HepG2 (cell line): ENCODE data around the gene ESPN. TPM values are rescaled to one million over a fixed set of nuclear protein-coding genes. Genes with fewer than 3 reads are reported as not detected.

Experiments used
- ATAC-seq: fragments of 200-7000 bp; cut with Tn5 transposase; 3 replicates; pipeline ENCODE4 v1.9.1; 2020; ENCODE audit warnings: mild to moderate bottlenecking, moderate library complexity
- BruUV-seq: library from RNA; stranded (reverse); fragments of 400-500 nt; replicated peaks from 2 replicates; lab custom pipeline; 2021; lab: Mats Ljungman, UMichigan
- CTCF ChIA-PET: fragments of 300-600 bp; formaldehyde crosslinking; extraction: SDS; loops from one replicate; lab custom pipeline; 2021; ENCODE audit warnings: low total read pairs, inconsistent platforms, low intra/inter-chr PET ratio; lab: Yijun Ruan, JAX
- POLR2A ChIA-PET: fragments of 350-600 bp; sonication (Branson Sonifier 250); formaldehyde crosslinking; loops from one replicate; lab custom pipeline; 2020; ENCODE audit warnings: antibody characterized with exemption, inconsistent platforms; lab: Yijun Ruan, JAX
- DNase-seq: peaks from one replicate; pipeline ENCODE4 v3.0.0-alpha.2; 2015; ENCODE audit warnings: low spot score
- FAIRE-seq: peaks from 3 replicates; lab custom pipeline; 2011; peaks lifted over from hg19 to GRCh38; lab: Jason Lieb, UNC
- H2AFZ ChIP-seq: one replicate; pipeline ENCODE4 v1.6.1; 2011; ENCODE audit warnings: low read length, inconsistent platforms
- H3K27ac ChIP-seq: fragments of 300-600 bp; 3 replicates; pipeline ENCODE4 v1.8.0; 2011; ENCODE audit warnings: mixed run types, mild to moderate bottlenecking, mixed read lengths, low read length, inconsistent platforms; ENCODE audit not compliant: insufficient read depth; ENCODE audit errors: extremely low read length
- H3K27me3 ChIP-seq, 2 experiments: fragments of 200-600 bp in 1 of 2; 2 replicates in 1 of 2; 3 replicates in 1 of 2; pipeline versions ENCODE4 v1.6.0 to v1.8.0; 2011; ENCODE audit warnings: low read length in 2 of 2, mild to moderate bottlenecking in 2 of 2, moderate library complexity in 2 of 2, inconsistent platforms in 1 of 2; ENCODE audit not compliant: insufficient read depth in 2 of 2, control insufficient read depth in 1 of 2
- H3K36me3 ChIP-seq, 2 experiments: fragments of 200-600 bp in 1 of 2; replicated peaks in 1 of 2; 2 replicates in 1 of 2; 3 replicates in 1 of 2; pipeline versions ENCODE4 v1.5.1 to v1.8.0; 2011; ENCODE audit warnings: low read length in 2 of 2, inconsistent platforms in 1 of 2; ENCODE audit not compliant: insufficient read depth in 2 of 2, control insufficient read depth in 1 of 2
- H3K4me1 ChIP-seq: 2 replicates; pipeline ENCODE4 v1.5.1; 2012; ENCODE audit warnings: low read length, inconsistent platforms; ENCODE audit not compliant: insufficient read depth
- H3K4me2 ChIP-seq: 2 replicates; pipeline ENCODE4 v1.6.0; 2011; ENCODE audit warnings: low read depth, low read length, inconsistent platforms
- H3K4me3 ChIP-seq, 3 experiments: fragments of 200-600 bp in 1 of 3; sonication (generic), shearing (Covaris generic) in 1 of 3; replicated peaks in 1 of 3; 2 replicates each; pipeline ENCODE4 v1.5.1; 2011 to 2016; ENCODE audit warnings: low read length in 3 of 3, inconsistent platforms in 2 of 3, low read depth in 2 of 3, mild to moderate bottlenecking in 2 of 3, control low read depth in 1 of 3, mixed read lengths in 1 of 3; ENCODE audit not compliant: insufficient read depth in 1 of 3
- H3K79me2 ChIP-seq: one replicate; pipeline ENCODE4 v1.6.1; 2011; ENCODE audit warnings: low read length, inconsistent platforms; ENCODE audit not compliant: insufficient read depth
- H3K9ac ChIP-seq: 2 replicates; pipeline ENCODE4 v1.6.0; 2011; ENCODE audit warnings: mild to moderate bottlenecking, low read depth, low read length, inconsistent platforms; ENCODE audit not compliant: insufficient read depth
- H3K9me3 ChIP-seq: 2 replicates; pipeline ENCODE4 v1.5.1; 2012; ENCODE audit warnings: mild to moderate bottlenecking, low read length
- H4K20me1 ChIP-seq: 2 replicates; pipeline ENCODE4 v1.6.0; 2011; ENCODE audit warnings: inconsistent platforms, mild to moderate bottlenecking, low read length, moderate library complexity; ENCODE audit not compliant: insufficient read depth
- EZH2 ChIP-seq: conservative IDR thresholded peaks from 2 replicates; pipeline ENCODE4 v1.6.1; 2012; ENCODE audit warnings: mild to moderate bottlenecking, low read depth, low read length, moderate library complexity
- MIER3 ChIP-seq: IDR thresholded peaks from 2 replicates; pipeline ENCODE4 v1.6.1; 2016; ENCODE audit warnings: missing compliant biosample characterization, borderline replicate concordance
- MTF2 ChIP-seq: sonication (generic); formaldehyde crosslinking; IDR thresholded peaks from 2 replicates; pipeline ENCODE4 v1.5.0; 2020; ENCODE audit warnings: missing genetic modification reagents, borderline replicate concordance
- ZNF552 ChIP-seq: sonication (generic); formaldehyde crosslinking; IDR thresholded peaks from 2 replicates; pipeline ENCODE4 v1.9.0; 2022; ENCODE audit warnings: missing genetic modification reagents, mild to moderate bottlenecking, borderline replicate concordance
- ZNF777 ChIP-seq: sonication (generic); formaldehyde crosslinking; IDR thresholded peaks from 2 replicates; pipeline ENCODE4 v1.4.0; 2020; ENCODE audit warnings: missing genetic modification reagents
- WGBS: methylation state at CpG from one replicate; pipeline ENCODE4 v1.1.6; 2017; ENCODE audit warnings: low lambda C conversion rate; 5-methylcytosine and 5-hydroxymethylcytosine counted together
- in situ Hi-C: cut with HindIII; loops from 2 replicates; pipeline ENCODE4 v1.10.0; 2017; ENCODE audit warnings: low pct_unique_long_range_greater_than_20kb; ENCODE audit not compliant: extremely low pct_ligation_motif_present
- intact Hi-C: fragments of 100-400 bp; cut with micrococcal nuclease; formaldehyde crosslinking; loops from one replicate; pipeline ENCODE4 v1.10.0; 2022; ENCODE audit not compliant: unreplicated experiment
- polyA plus RNA-seq, 8 experiments: library from polyadenylated mRNA; depleted of rRNA in 3 of 8; stranded (reverse) in 7 of 8; unstranded in 1 of 8; fragments of >200 nt; fragmentation: Illumina TruSeq in 4 of 8; extraction: Trizol in 4 of 8; gene quantifications; 2 replicates each; pipeline versions ENCODE4 v1.2.1 to v1.2.3, GENCODE V29; 2011 to 2016; ENCODE audit warnings: low read depth in 4 of 8, missing spikeins in 1 of 8, mixed read lengths in 1 of 8; ENCODE audit not compliant: insufficient read depth in 1 of 8
- total RNA-seq, 5 experiments: library from RNA; depleted of rRNA; stranded (reverse); fragments of >200 nt; fragmentation: Illumina TruSeq; extraction: Trizol; gene quantifications; 2 replicates each; pipeline ENCODE4 v1.2.3, GENCODE V29; 2016; ENCODE audit warnings: low read depth in 1 of 5
- TF ChIP-seq, protein P1 (sequence below): sonication (generic); formaldehyde crosslinking; IDR thresholded peaks from 2 replicates; pipeline ENCODE4 v1.5.1; 2020; ENCODE audit warnings: mild to moderate bottlenecking, missing genetic modification reagents, moderate library complexity

Gene ESPN
- total and polyA plus RNA-seq, 2 of the 13 experiments (the other 11 are each of a cell fraction or from before 2014, with no cell fraction given), result 48.6 to 54.2 TPM

DNA sequence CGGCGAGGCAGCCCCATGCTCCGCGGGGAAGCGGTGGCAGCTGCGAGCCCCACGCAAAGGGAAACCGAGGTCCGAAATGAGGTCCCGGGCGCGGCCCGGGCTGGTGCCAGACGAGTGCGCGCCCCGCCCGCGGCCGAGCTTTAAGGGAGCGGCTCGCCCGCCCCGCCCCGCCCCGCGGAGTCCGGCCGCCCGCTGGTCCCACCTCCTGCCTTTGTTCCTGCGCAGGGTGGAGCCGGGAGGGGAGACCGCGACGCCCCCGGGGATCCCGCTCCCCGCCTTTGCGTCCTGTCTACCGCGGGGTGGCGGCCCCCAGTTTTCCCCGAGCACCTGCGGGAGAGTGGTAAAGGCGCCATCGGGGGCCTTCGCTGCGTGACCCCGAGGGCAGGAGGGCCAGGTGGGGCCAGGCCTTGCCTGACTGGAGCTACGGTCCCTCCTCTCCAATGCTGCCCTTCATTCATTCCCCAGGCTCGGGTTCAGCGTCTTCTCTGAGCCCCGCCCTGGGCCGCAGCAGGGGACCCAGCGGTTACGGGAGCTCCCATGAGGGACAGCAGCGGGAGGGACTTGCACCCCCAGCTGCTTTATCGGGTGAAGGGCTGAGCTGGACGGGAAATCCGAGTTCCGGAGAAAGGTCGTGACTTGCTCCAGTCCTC is 4.6 kb upstream of the ESPN start, which contains the start of gene HES2 (continued):
- TF ChIP-seq, protein P1, sequence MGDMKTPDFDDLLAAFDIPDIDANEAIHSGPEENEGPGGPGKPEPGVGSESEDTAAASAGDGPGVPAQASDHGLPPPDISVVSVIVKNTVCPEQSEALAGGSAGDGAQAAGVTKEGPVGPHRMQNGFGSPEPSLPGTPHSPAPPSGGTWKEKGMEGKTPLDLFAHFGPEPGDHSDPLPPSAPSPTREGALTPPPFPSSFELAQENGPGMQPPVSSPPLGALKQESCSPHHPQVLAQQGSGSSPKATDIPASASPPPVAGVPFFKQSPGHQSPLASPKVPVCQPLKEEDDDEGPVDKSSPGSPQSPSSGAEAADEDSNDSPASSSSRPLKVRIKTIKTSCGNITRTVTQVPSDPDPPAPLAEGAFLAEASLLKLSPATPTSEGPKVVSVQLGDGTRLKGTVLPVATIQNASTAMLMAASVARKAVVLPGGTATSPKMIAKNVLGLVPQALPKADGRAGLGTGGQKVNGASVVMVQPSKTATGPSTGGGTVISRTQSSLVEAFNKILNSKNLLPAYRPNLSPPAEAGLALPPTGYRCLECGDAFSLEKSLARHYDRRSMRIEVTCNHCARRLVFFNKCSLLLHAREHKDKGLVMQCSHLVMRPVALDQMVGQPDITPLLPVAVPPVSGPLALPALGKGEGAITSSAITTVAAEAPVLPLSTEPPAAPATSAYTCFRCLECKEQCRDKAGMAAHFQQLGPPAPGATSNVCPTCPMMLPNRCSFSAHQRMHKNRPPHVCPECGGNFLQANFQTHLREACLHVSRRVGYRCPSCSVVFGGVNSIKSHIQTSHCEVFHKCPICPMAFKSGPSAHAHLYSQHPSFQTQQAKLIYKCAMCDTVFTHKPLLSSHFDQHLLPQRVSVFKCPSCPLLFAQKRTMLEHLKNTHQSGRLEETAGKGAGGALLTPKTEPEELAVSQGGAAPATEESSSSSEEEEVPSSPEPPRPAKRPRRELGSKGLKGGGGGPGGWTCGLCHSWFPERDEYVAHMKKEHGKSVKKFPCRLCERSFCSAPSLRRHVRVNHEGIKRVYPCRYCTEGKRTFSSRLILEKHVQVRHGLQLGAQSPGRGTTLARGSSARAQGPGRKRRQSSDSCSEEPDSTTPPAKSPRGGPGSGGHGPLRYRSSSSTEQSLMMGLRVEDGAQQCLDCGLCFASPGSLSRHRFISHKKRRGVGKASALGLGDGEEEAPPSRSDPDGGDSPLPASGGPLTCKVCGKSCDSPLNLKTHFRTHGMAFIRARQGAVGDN (CRISPR knock-in tag), result peak; percentile 32; the same call in 1 of the 2 replicates
- no peak; the same call in 1 of the 2 replicates for TF ChIP-seq ZNF777 (CRISPR knock-in tag)
- peak; percentile 66; the same call in 1 of the 2 replicates for TF ChIP-seq EZH2
- TF ChIP-seq, all 625 proteins: peak for 3

DNA sequence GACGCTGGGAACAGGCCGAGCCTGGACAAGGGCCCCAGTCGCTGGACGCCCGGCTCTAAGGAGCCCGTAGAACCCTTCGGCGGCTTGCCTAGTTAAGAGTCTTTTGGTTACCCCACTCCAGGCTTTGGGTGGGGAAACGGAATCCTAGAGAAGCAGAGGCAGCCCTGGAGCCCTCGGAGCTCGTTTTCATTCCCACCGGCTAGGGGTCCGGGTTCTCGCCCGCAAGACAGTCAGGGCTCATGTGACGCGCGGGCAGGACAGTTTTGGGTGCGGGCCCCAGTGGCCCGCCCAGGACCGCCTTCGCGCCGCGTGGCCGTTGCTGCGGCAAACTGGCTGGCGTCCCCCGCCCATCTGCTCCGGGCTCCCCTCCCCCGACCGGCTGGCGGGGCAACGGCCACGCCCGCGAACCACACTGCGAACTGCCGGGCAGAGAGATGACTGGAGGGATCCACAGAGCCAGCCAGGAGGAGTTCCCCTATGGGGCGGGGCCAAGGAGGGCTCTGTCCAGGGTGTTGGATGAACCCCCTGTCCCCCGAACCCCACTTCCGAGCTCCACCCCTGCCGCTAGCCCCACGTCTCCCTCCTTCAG is 4.0 kb upstream of the ESPN start:
- no TSS peak for BruUV-seq
- TF ChIP-seq EZH2, result peak; percentile 87; the same call in 1 of the 2 replicates
- TF ChIP-seq MIER3 (CRISPR knock-in tag), result no peak
- TF ChIP-seq MTF2 (CRISPR knock-in tag), result peak; percentile 72; the same call in 1 of the 2 replicates
- no peak for TF ChIP-seq ZNF552 (CRISPR knock-in tag)
- no peak overlapping the region for H3K9ac ChIP-seq
- in situ Hi-C loops, result no loop called here
- peak overlapping the region; percentile 62 for H3K4me2 ChIP-seq
- peaks cover 31 to 91% of the 10 kb centered on the region in 2 experiments for H3K27me3 ChIP-seq
- CTCF ChIA-PET, result no interaction called here
- DNase-seq, result no peak
- no peak for ATAC-seq
- no peaks in the 10 kb centered on the region for H3K36me3 ChIP-seq
- H3K79me2 ChIP-seq, result no peaks in the 10 kb centered on the region
- no peak for FAIRE-seq
- H3K4me3 ChIP-seq, result peak overlapping the region in 2 of 3 experiments; percentile 36 to 60; a peak in 3 of 6 replicates
- peaks cover 31% of the 10 kb centered on the region for H3K4me1 ChIP-seq
- no peaks in the 10 kb centered on the region; the same call in 1 of the 2 replicates for H4K20me1 ChIP-seq
- H2AFZ ChIP-seq, result no peak overlapping the region
- no peak overlapping the region for H3K27ac ChIP-seq
- intact Hi-C loops, result no loop called here
- 20% methylated on average over 1 of the region's 44 CpGs for WGBS
- POLR2A ChIA-PET, result no interaction called here
- no peaks in the 10 kb centered on the region for H3K9me3 ChIP-seq
